ENCODE data around the gene PLN.

- TF ChIP-seq REST (IDR thresholded peaks at IDR 0.05; ENCODE audit: low read depth, low read length) (no peak), CTCF (IDR thresholded peaks at IDR 0.05) (no peak), ZBTB33 (IDR thresholded peaks at IDR 0.05; ENCODE audit: borderline replicate concordance, low read depth) (no peak), NRF1 (IDR thresholded peaks at IDR 0.05; ENCODE audit: low read depth, low read length) (no peak), GATA2 (CRISPR knock-in tag; IDR thresholded peaks at IDR 0.05) (no peak), SIN3A (IDR thresholded peaks at IDR 0.05; ENCODE audit: borderline replicate concordance, low read depth, low read length) (no peak), EZH2phosphoT487 (IDR thresholded peaks at IDR 0.05; ENCODE audit: borderline replicate concordance, low read depth) (no peak)
These were observed 45.9 kb upstream of the PLN start for GRCh38 chr6:118502169-118502568.

Data from SK-N-SH (cell line).